ENCODE results near the gene ALLC.

The ALLC gene

GRCh38 chr2:3725458-3726250, 67.7 kb downstream of the ALLC start:
- no peak for DNase-seq (ENCODE audit: low read depth)

DNA sequence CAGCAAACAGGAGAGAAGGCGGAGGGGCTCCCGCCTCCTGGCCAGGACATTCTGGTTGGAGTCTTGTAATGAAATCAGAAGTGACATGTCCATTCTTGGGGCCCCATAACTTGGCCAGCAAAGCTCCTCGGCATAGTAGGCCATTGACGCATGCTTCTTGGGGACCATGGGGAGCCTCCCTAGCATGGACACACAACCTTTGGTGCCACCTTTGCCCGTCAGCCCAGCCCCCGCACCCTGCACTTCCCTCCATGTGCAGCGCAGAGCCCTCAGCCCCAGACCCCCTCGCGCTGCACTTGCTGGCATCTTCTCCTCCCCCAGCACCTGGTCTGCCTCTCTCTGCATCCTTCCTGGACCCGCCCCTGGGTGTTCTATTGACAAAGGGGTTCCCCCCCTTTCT, 68.5 kb downstream of the ALLC start:
- DNase-seq (ENCODE audit: low read depth) = no peak

DNA sequence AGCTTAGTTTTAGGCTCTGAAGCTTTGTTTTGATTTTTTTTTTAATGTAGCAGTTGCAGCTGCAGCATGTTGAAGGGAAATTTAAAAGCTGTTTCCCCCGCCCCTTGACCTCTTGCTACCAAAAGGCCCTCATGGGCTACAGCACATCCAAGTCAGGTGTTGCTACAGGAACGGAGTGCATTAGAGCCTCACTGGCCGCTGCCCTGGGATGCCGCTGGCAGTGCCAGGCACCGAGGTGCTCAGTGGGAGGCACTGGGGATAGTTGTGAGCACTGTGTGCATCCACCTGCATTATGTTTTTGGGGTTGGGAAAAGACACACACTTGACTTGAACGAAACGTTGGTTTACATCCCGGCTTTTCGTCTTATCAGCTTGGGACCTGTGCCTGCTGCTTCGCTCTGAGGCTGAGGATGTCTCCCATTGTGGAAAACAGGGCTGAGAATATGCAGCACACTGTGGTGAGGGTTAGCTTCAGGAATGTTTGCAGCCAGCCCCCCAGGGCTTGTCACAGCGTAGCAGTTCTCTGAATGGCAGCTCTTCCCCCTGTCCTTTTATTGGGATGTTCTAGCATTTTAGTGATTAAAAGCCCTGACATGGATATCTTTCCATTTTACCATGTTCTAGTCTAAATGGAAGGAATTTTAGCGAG, 69.5 kb downstream of the ALLC start:
- no peak for DNase-seq (ENCODE audit: low read depth)

DNA sequence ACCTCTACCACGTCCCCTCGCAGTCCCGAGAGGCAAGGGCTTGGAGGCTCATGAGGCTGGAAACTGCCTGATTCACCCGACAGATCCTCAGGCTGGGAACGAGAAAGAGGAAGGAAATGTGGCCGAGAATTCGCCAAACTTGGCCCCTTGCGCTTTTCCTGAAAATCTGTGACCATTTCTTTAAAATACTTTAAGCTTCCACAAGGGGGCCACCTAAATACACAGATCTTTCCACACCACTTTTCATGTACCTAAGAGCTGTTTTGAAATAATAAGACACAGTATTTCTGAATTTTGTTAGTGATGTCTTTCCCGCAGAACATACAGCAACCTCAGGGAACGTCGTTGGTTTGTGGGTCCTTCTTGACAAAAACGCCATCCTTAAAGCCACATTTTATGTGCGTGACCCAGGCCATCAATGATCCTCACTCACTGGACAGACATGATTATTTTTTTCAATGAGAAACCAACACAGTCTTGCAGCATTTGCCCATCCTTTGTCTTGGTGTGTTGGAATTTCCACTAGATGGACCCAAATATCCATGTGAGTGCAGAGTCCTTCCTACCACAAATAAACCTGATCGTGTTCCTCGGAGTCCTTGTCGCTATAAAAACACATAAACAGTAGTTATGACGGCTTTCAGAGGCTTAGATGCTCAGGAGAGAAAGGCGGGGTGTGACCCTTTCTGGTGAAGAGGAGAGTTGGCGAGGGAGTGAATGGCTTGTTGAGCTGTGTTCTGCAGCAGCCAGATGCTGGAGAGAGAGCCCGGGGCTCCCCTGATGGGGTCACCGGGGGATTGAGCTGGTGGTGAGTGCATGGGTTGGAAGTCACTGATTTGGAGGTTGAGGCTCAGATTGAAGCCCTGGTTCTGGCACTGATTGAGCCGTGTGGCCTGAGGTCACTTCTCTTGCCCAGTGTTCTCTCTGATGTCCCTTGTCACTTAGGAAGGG, 70.4 kb downstream of the ALLC start:
- no peak for DNase-seq (ENCODE audit: low read depth)

DNA sequence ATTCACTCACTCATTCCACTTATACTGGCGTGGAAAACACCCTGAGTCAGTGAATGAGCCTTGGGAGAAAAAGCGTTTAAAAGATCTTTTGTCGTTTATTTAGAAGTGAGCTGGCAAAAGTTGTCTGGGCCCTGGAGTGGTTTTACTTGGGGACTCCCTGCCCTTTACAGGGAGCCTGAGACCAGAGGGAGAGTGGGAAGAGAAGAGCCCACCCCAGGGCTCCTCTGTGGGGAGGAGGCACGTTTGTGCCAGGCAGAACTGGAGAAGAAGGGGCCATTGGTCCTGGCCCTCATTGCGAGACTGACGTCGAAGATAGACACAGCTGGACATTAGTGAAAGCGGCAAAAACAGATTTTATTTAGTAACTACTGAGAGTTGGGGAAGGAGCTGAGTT, 71.1 kb downstream of the ALLC start:
- DNase-seq (ENCODE audit: low read depth) = no peak

DNA sequence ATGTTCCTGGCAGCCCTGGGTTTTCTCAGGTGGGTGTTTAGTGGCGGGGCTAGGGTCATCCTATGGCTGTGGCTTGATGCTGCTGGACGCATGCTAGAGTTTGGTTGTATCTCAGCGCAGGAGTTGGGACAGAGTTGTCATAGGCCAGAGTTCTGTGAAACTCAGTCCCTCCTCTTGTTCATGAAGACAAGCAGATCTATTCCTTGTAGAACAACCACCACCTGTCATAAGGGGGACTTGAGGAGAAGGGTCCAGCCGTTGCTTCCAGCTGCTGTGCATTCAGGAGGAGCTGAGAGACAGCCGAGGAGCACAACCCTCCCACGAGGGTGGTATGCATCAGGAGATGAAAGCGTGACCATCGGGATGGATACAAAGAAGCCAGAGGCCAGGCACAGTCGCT, 71.8 kb downstream of the ALLC start:
- DNase-seq (ENCODE audit: low read depth) = no peak

GRCh38 chr2:3730646-3731045, 72.6 kb downstream of the ALLC start:
- no peak for DNase-seq (ENCODE audit: low read depth)

- no peak for DNase-seq (ENCODE audit: low read depth)
These were observed 73.8 kb downstream of the ALLC start for GRCh38 chr2:3731829-3732228.

DNA sequence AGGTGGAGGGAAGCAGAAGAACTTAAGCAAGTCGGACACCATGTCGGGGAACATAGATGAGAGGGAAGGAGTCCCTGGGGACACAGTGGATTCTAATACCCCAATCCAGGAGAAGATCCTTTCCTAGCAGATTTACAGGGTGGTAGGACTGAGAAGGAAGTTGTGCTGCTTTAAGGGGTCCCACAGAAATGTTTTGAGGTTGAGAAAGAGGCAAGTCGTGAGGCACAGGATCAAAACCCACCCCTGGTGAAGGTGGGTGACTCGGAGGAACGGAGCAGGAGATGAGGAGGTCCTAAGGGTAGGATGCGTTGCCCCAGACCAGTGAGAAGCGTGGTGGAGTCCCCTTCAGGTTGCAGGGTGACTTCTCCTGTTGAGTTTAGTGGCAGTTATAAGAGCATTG, 78.1 kb downstream of the ALLC start:
- DNase-seq (ENCODE audit: low read depth) = no peak

DNA sequence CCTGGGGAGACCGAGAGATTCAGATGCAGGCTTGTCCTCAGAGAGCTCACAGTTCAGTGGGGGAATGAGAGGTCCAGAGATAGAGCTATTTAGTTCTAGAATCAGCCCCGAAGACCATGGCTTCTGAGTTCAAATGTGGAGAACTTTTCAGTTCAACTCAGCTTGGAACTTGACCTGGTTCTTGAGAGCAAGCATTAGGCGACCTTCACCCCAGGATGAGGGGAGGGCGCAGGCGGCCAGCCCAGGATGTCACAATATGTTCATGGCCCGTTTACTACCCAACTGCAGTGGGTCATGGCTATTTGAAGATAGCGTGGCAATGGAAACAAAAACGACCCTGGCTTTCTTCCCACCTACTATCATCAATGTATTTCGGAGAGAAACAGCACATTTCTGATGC, 79.1 kb downstream of the ALLC start:
- no peak for DNase-seq (ENCODE audit: low read depth)

GRCh38 chr2:3738454-3738853, 80.5 kb downstream of the ALLC start:
- DNase-seq (ENCODE audit: low read depth) = no peak

- no peak for DNase-seq (ENCODE audit: low read depth)
These were observed 81.3 kb downstream of the ALLC start for GRCh38 chr2:3739313-3739712.

GRCh38 chr2:3741396-3741795, 83.4 kb downstream of the ALLC start:
- DNase-seq (ENCODE audit: low read depth) = no peak

GRCh38 chr2:3741867-3742602, 84.0 kb downstream of the ALLC start:
- DNase-seq (ENCODE audit: low read depth) = no peak

DNA sequence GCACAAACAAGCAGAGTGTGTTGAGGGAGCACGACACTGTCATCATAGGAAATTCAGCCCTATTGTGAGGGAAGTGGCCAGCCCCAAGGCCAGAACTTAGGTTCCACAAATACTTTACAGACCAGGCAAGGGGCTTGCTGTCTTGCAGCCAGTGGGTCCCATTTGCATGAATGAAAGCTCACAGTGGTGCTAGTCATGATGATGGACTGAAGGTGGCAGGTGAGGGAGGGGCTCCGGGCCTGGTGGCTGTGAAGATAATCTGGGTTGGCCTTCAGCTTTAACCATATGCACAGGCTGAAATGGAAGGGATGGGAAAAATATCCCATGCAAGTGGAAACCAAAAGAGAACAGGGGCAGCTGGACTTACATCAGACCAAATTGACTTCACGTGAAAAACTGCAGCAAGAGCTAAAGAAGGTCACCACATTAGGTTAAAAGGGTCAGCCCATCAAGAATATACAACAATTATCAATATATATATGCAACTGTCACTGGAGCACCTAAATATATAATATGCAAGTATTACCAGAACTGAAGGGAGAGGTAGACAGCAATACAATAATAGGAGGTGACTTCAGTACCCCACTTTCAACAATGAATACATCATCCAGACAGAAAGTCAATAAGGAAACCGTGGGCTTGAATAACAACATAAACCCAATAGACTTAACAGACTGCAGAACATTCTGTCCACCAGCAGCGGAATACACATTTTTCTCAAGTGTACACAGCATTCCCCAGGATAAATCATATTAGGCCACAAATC, 84.9 kb downstream of the ALLC start:
- DNase-seq (ENCODE audit: low read depth) = no peak

GRCh38 chr2:3743951-3744555, 86.1 kb downstream of the ALLC start:
- no peak for DNase-seq (ENCODE audit: low read depth)

DNA sequence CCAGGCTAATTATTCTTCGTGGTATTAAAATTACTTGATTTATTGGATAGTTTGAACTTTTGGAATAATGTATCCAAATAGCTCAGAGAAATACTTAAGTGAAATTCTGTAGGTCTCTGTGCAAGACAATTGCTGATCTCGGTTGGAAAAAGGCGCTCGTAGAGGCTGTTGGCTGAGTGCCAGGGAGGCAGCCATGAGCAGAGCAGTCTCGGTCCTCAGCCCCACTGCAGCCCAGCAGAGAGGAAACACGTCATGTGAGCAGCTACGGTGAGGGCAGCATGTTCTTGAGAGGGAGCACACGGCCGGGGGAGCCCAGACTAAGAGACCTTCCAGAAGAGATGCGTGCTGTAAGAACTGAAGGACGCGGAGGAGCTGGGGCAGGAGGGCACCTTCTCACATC, 87.9 kb downstream of the ALLC start:
- DNase-seq (ENCODE audit: low read depth) = no peak

GRCh38 chr2:3747032-3747654, 89.1 kb downstream of the ALLC start:
- DNase-seq (ENCODE audit: low read depth) = no peak

DNA sequence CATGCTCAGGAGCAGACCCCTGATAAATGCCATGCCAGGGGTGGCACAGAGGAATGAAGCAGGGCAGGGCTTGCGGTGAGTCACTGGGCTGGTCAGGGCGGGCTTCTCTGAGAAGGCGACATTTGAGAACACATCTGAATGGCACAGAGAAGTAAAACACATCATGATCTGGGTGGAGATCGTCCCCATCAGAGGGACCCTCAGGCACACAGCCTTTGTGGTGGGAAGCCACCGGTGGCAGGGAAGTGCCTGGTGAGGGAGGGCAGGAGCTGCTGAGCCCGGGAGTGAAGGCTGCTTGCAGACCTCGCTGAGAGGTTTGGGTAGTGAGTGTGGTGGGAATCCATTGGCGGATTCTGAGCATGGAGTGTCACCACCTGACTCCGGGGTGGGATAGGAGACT, 89.8 kb downstream of the ALLC start:
- no peak for DNase-seq (ENCODE audit: low read depth)

- DNase-seq (ENCODE audit: low read depth) = no peak
These were observed 91.2 kb downstream of the ALLC start for GRCh38 chr2:3749201-3749600.
